HEK293 (cell line): ENCODE data around the gene FERMT3.

Experiments used
- KLF9 ChIP-seq: fragments of 450-650 bp; formaldehyde crosslinking; IDR thresholded peaks from 2 replicates; pipeline ENCODE4 v1.5.1; 2016; ENCODE audit warnings: missing biosample characterization, missing genetic modification characterization, low read depth
- MZF1 ChIP-seq: fragments of 450-650 bp; formaldehyde crosslinking; IDR thresholded peaks from 2 replicates; pipeline ENCODE4 v1.5.1; 2017; ENCODE audit warnings: missing biosample characterization, missing genetic modification characterization, borderline replicate concordance
- SCRT2 ChIP-seq: fragments of 450-650 bp; formaldehyde crosslinking; IDR thresholded peaks from 2 replicates; pipeline ENCODE4 v1.5.1; 2016; ENCODE audit warnings: missing biosample characterization, missing genetic modification characterization
- ZBTB7A ChIP-seq: fragments of 450-650 bp; formaldehyde crosslinking; IDR thresholded peaks from 2 replicates; pipeline ENCODE4 v1.5.1; 2016; ENCODE audit warnings: low read depth, missing biosample characterization, missing genetic modification characterization
- ZFP37 ChIP-seq: fragments of 450-650 bp; formaldehyde crosslinking; IDR thresholded peaks from 2 replicates; pipeline ENCODE4 v1.5.1; 2016; ENCODE audit warnings: missing biosample characterization, missing genetic modification characterization
- ZNF133 ChIP-seq: fragments of 450-650 bp; formaldehyde crosslinking; IDR thresholded peaks from 2 replicates; pipeline ENCODE4 v1.5.1; 2016; ENCODE audit warnings: missing biosample characterization, missing genetic modification characterization
- ZNF146 ChIP-seq: fragments of 450-650 bp; formaldehyde crosslinking; IDR thresholded peaks from 2 replicates; pipeline ENCODE4 v1.5.1; 2016; ENCODE audit warnings: missing biosample characterization, missing genetic modification characterization
- ZNF157 ChIP-seq: fragments of 450-650 bp; formaldehyde crosslinking; IDR thresholded peaks from 2 replicates; pipeline ENCODE4 v1.5.1; 2016; ENCODE audit warnings: missing biosample characterization, missing genetic modification characterization
- ZNF16 ChIP-seq: fragments of 450-650 bp; formaldehyde crosslinking; IDR thresholded peaks from 2 replicates; pipeline ENCODE4 v1.5.1; 2016; ENCODE audit warnings: low read depth, missing biosample characterization, missing genetic modification characterization
- ZNF24 ChIP-seq: fragments of 450-650 bp; formaldehyde crosslinking; IDR thresholded peaks from 2 replicates; pipeline ENCODE4 v1.5.1; 2016; ENCODE audit warnings: missing biosample characterization, missing genetic modification characterization
- ZNF248 ChIP-seq: fragments of 450-650 bp; formaldehyde crosslinking; IDR thresholded peaks from 2 replicates; pipeline ENCODE4 v1.5.1; 2017; ENCODE audit warnings: missing biosample characterization, missing genetic modification characterization
- ZNF302 ChIP-seq: fragments of 450-650 bp; formaldehyde crosslinking; IDR thresholded peaks from 2 replicates; pipeline ENCODE4 v1.5.1; 2016; ENCODE audit warnings: missing biosample characterization, missing genetic modification characterization, low read depth
- ZNF548 ChIP-seq: fragments of 450-650 bp; formaldehyde crosslinking; IDR thresholded peaks from 2 replicates; pipeline ENCODE4 v1.5.1; 2016; ENCODE audit warnings: missing biosample characterization, missing genetic modification characterization
- ZNF549 ChIP-seq: fragments of 450-650 bp; IDR thresholded peaks from 2 replicates; pipeline ENCODE4 v1.5.1; 2018; ENCODE audit warnings: missing biosample characterization, missing genetic modification characterization, mild to moderate bottlenecking, inconsistent platforms, moderate library complexity
- ZNF560 ChIP-seq: fragments of 450-650 bp; formaldehyde crosslinking; IDR thresholded peaks from 2 replicates; pipeline ENCODE4 v1.5.1; 2017; ENCODE audit warnings: missing biosample characterization, missing genetic modification characterization, borderline replicate concordance
- ZNF600 ChIP-seq: fragments of 450-650 bp; formaldehyde crosslinking; IDR thresholded peaks from 2 replicates; pipeline ENCODE4 v1.5.1; 2016; ENCODE audit warnings: missing biosample characterization, missing genetic modification characterization
- ZNF791 ChIP-seq: fragments of 450-650 bp; formaldehyde crosslinking; IDR thresholded peaks from 2 replicates; pipeline ENCODE4 v1.5.1; 2016; ENCODE audit warnings: missing biosample characterization, missing genetic modification characterization
- ZNF792 ChIP-seq: fragments of 450-650 bp; formaldehyde crosslinking; IDR thresholded peaks from 2 replicates; pipeline ENCODE4 v1.5.1; 2016; ENCODE audit warnings: missing biosample characterization, missing genetic modification characterization
- TF ChIP-seq, protein P1 (sequence below): fragments of 450-650 bp; formaldehyde crosslinking; IDR thresholded peaks from 2 replicates; pipeline ENCODE4 v1.5.1; 2016; ENCODE audit warnings: missing biosample characterization, missing genetic modification characterization
- TF ChIP-seq, protein P2 (sequence below): fragments of 450-650 bp; formaldehyde crosslinking; IDR thresholded peaks from 2 replicates; pipeline ENCODE4 v1.5.1; 2016; ENCODE audit warnings: missing biosample characterization, missing genetic modification characterization
- TF ChIP-seq, protein P3 (sequence below): fragments of 450-650 bp; formaldehyde crosslinking; IDR thresholded peaks from 2 replicates; pipeline ENCODE4 v1.5.1; 2016; ENCODE audit warnings: missing biosample characterization, missing genetic modification characterization
- TF ChIP-seq, protein P4 (sequence below): sonication (generic); formaldehyde crosslinking; IDR thresholded peaks from 2 replicates; pipeline ENCODE4 v1.8.1; 2022; ENCODE audit warnings: mild to moderate bottlenecking, moderate library complexity, missing genetic modification reagents
- TF ChIP-seq, protein P5 (sequence below): fragments of 450-650 bp; formaldehyde crosslinking; IDR thresholded peaks from 2 replicates; pipeline ENCODE4 v1.5.1; 2016; ENCODE audit warnings: missing biosample characterization, missing genetic modification characterization
- TF ChIP-seq, protein P6 (sequence below): fragments of 450-650 bp; formaldehyde crosslinking; conservative IDR thresholded peaks from 2 replicates; pipeline ENCODE4 v1.5.1; 2016; ENCODE audit warnings: low read depth, missing biosample characterization, missing genetic modification characterization
- TF ChIP-seq, protein P7 (sequence below): fragments of 450-650 bp; formaldehyde crosslinking; IDR thresholded peaks from 2 replicates; pipeline ENCODE4; 2016; ENCODE audit warnings: missing biosample characterization, missing genetic modification characterization
- TF ChIP-seq, protein P8 (sequence below): fragments of 450-650 bp; formaldehyde crosslinking; optimal IDR thresholded peaks from 2 replicates; pipeline ENCODE3; 2016; ENCODE audit warnings: missing biosample characterization, mild to moderate bottlenecking, missing genetic modification characterization

The FERMT3 gene

DNA sequence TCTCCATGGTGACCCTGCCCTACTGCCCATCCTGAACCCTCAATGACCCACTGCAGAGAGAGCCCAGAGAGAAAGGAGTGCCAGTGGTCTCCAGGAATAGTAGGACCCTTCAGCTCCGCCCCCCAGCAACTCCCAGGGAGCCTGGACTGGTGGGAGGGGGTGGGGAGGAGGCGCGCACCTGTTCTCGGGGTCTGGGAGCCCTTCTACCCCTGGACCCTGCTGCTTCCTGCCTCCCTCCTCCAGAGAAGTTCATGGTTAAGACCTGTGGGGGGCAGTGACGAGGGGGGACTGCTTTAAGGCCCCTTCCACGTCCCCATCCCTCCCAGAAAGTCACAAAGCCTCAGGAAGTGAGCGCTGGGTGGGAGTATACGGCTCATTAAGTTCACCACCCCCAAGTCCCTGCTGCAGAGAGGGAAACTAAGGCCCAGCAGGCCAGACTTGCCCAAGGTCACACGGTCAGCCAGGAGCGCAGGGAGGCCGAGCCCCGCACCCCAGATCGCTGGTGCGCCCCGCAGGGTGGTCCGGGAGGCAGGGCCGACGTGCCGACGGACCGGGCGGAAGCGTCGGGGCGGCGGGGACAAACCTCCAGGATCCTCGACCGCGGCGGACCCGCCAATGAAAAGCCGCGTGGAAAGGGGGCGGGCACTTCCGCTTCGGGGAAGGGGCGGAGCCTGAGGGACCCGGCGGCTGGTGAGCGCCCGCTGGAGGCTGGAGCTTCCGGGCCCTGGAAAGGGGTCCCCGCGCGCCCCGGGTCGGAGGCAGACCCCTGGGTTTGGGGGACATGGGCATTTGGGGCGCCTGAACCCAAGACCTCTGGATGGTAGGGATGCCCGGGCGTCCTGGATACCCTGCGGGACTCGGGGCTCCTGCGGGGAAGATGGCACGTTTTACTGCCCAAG, 19.3 kb downstream of the FERMT3 start, which contains the start of the genes NUDT22 and TRPT1 (continued):
- TF ChIP-seq, protein P1, sequence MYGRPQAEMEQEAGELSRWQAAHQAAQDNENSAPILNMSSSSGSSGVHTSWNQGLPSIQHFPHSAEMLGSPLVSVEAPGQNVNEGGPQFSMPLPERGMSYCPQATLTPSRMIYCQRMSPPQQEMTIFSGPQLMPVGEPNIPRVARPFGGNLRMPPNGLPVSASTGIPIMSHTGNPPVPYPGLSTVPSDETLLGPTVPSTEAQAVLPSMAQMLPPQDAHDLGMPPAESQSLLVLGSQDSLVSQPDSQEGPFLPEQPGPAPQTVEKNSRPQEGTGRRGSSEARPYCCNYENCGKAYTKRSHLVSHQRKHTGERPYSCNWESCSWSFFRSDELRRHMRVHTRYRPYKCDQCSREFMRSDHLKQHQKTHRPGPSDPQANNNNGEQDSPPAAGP (tag by site-specific recombination) = no peak
- TF ChIP-seq ZNF146 = no peak
- TF ChIP-seq, protein P2, sequence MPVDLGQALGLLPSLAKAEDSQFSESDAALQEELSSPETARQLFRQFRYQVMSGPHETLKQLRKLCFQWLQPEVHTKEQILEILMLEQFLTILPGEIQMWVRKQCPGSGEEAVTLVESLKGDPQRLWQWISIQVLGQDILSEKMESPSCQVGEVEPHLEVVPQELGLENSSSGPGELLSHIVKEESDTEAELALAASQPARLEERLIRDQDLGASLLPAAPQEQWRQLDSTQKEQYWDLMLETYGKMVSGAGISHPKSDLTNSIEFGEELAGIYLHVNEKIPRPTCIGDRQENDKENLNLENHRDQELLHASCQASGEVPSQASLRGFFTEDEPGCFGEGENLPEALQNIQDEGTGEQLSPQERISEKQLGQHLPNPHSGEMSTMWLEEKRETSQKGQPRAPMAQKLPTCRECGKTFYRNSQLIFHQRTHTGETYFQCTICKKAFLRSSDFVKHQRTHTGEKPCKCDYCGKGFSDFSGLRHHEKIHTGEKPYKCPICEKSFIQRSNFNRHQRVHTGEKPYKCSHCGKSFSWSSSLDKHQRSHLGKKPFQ (tag by site-specific recombination) = no peak
- TF ChIP-seq ZNF248 (tag by site-specific recombination) = no peak
- no peak for TF ChIP-seq ZNF24 (tag by site-specific recombination)
- TF ChIP-seq, protein P3, sequence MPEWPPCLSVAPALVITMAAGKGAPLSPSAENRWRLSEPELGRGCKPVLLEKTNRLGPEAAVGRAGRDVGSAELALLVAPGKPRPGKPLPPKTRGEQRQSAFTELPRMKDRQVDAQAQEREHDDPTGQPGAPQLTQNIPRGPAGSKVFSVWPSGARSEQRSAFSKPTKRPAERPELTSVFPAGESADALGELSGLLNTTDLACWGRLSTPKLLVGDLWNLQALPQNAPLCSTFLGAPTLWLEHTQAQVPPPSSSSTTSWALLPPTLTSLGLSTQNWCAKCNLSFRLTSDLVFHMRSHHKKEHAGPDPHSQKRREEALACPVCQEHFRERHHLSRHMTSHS (tag by site-specific recombination) = no peak
- TF ChIP-seq, protein P4, sequence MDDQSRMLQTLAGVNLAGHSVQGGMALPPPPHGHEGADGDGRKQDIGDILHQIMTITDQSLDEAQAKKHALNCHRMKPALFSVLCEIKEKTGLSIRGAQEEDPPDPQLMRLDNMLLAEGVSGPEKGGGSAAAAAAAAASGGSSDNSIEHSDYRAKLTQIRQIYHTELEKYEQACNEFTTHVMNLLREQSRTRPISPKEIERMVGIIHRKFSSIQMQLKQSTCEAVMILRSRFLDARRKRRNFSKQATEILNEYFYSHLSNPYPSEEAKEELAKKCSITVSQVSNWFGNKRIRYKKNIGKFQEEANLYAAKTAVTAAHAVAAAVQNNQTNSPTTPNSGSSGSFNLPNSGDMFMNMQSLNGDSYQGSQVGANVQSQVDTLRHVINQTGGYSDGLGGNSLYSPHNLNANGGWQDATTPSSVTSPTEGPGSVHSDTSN = no peak
- TF ChIP-seq MZF1 = no peak
- no peak for TF ChIP-seq ZNF791
- peak; percentile 44 for TF ChIP-seq KLF9 (tag by site-specific recombination)
- TF ChIP-seq, protein P5, sequence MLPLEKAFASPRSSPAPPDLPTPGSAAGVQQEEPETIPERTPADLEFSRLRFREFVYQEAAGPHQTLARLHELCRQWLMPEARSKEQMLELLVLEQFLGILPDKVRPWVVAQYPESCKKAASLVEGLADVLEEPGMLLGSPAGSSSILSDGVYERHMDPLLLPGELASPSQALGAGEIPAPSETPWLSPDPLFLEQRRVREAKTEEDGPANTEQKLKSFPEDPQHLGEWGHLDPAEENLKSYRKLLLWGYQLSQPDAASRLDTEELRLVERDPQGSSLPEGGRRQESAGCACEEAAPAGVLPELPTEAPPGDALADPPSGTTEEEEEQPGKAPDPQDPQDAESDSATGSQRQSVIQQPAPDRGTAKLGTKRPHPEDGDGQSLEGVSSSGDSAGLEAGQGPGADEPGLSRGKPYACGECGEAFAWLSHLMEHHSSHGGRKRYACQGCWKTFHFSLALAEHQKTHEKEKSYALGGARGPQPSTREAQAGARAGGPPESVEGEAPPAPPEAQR = no peak
- no peak for TF ChIP-seq ZFP37 (tag by site-specific recombination)
- TF ChIP-seq, protein P6, sequence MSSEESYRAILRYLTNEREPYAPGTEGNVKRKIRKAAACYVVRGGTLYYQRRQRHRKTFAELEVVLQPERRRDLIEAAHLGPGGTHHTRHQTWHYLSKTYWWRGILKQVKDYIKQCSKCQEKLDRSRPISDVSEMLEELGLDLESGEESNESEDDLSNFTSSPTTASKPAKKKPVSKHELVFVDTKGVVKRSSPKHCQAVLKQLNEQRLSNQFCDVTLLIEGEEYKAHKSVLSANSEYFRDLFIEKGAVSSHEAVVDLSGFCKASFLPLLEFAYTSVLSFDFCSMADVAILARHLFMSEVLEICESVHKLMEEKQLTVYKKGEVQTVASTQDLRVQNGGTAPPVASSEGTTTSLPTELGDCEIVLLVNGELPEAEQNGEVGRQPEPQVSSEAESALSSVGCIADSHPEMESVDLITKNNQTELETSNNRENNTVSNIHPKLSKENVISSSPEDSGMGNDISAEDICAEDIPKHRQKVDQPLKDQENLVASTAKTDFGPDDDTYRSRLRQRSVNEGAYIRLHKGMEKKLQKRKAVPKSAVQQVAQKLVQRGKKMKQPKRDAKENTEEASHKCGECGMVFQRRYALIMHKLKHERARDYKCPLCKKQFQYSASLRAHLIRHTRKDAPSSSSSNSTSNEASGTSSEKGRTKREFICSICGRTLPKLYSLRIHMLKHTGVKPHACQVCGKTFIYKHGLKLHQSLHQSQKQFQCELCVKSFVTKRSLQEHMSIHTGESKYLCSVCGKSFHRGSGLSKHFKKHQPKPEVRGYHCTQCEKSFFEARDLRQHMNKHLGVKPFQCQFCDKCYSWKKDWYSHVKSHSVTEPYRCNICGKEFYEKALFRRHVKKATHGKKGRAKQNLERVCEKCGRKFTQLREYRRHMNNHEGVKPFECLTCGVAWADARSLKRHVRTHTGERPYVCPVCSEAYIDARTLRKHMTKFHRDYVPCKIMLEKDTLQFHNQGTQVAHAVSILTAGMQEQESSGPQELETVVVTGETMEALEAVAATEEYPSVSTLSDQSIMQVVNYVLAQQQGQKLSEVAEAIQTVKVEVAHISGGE (tag by site-specific recombination) = peak; percentile 94
- TF ChIP-seq ZBTB7A (tag by site-specific recombination) = 0 out of 2 replicates have a peak, but pooled peaks have one; percentile 36
- TF ChIP-seq, protein P7, sequence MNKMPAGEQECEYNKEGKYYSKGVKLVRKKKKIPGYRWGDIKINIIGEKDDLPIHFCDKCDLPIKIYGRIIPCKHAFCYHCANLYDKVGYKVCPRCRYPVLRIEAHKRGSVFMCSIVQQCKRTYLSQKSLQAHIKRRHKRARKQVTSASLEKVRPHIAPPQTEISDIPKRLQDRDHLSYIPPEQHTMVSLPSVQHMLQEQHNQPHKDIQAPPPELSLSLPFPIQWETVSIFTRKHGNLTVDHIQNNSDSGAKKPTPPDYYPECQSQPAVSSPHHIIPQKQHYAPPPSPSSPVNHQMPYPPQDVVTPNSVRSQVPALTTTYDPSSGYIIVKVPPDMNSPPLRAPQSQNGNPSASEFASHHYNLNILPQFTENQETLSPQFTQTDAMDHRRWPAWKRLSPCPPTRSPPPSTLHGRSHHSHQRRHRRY = no peak
- TF ChIP-seq ZNF548 = no peak
- no peak for TF ChIP-seq ZNF549 (tag by site-specific recombination)
- no peak for TF ChIP-seq SCRT2
- TF ChIP-seq ZNF302 = no peak
- TF ChIP-seq ZNF560 (tag by site-specific recombination) = no peak
- no peak for TF ChIP-seq ZNF792 (tag by site-specific recombination)
- TF ChIP-seq ZNF133 (tag by site-specific recombination) = no peak
- no peak for TF ChIP-seq ZNF157
- peak; percentile 64; the same call in 1 of the 2 replicates for TF ChIP-seq ZNF600 (tag by site-specific recombination)
- TF ChIP-seq, protein P8, sequence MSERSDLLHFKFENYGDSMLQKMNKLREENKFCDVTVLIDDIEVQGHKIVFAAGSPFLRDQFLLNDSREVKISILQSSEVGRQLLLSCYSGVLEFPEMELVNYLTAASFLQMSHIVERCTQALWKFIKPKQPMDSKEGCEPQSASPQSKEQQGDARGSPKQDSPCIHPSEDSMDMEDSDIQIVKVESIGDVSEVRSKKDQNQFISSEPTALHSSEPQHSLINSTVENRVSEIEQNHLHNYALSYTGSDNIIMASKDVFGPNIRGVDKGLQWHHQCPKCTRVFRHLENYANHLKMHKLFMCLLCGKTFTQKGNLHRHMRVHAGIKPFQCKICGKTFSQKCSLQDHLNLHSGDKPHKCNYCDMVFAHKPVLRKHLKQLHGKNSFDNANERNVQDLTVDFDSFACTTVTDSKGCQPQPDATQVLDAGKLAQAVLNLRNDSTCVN (tag by site-specific recombination) = peak; percentile 36
- no peak for TF ChIP-seq ZNF16 (tag by site-specific recombination)
